ENCODE measurements around the gene HSPBP1.
"Not testable (repeated sequence)": the region's sequence is repeated elsewhere in the genome, so short reads cannot be mapped to it uniquely, and the experiment has no call there.

Gene HSPBP1

DNA sequence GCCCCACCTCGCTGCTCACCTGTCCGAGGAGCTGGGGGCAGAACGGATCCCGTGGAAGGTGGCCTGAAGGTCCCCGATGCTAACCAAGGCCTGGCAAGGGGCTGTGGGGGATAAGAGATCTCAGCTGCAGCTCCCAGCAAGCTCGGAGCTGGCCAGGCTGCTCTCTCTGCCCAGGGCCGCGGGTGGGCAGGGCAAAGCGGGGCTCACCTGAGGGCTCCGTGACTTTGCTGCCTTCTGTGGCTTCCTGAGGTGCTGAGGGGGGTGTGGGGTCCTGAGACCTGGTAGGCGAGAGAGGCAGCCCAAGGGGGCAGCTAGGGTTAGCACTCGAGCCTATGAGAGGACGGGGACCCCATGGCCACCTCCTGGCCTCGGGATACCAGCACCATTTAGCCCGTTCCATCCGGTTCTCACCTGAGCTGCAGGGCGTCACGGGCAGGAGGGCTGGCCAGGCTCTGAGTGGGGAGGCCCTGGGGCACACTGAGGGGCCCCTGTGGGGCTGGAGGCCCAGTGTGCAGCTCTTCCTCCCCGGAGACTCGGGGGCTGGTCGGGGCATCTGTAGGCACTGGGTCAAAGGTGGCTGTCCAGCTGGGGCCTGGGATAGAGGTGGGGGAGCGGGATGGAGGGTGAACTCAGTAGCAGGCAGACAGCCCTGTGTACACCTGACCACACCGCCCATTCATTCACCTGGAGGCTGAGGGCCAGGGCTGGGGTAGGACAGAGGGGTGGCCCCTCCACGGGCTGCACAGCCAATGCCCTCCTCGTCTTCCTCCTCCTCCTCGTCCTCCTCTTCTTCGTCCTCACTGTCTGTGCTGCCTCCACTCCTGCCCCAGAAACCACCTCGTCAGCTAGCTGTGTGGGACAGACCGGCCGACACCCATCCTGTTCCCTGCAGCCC is 48.3 kb downstream of the HSPBP1 start:
- no peak for DNase-seq

DNA sequence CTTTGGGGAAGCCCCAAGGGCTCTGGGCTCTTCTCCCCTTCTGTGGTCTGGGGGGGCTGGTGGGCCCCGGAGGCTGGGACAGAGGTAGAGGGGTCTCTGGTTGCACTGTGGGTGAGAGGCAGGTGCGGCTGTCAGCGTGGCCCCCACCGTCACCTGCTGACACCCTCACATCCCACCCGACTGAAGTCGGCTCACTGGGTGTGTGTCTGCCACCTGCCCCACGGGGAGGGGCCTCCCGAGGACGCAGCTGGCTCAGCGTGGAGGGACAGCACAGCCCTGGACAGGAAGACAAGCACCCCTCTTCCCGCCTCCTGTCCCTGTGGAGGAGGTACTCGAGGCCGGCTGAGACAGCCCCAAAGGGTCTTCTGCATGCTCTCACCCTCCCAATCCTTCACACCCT is 49.1 kb downstream of the HSPBP1 start:
- no peak for DNase-seq

DNA sequence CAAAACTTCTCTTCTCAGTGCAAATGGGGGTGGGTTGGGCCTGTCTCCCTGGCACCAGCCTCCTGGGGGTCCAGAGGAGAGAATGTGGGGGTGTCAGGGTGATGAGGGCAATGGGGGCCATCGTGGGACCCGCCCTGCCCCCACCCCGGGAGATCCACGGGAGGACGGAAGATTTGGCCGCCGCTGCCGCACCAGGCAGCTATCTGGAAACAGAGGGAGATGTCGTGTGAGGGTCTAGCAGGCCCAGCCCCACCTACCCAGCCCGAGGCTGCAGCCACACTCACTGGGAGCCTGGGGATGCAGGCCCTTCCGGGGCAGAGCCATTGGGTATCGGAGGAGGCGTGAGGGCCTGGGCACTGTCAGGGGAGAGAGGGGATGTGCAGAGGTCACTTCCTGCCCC is 49.6 kb downstream of the HSPBP1 start:
- DNase-seq: no peak

DNA sequence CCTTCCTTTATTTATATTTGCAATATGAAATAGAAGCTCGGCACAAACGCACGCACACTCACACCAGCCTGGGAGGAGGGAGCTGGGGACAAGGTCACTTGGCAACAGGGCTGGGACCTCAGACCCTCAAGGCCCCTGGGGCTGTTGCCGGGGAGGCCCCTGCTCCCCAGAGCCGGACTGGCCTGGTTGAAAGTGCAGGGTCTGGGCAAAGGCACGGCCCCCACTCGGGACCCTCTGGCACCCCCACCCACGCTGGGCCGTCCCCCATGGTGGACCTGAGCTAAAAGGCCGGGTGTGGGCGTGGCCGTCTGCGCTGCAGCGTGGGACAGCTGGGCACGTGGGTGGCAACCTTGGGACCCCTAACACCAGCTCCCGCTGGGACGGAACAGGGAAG is 50.1 kb downstream of the HSPBP1 start:
- no peak for DNase-seq

DNA sequence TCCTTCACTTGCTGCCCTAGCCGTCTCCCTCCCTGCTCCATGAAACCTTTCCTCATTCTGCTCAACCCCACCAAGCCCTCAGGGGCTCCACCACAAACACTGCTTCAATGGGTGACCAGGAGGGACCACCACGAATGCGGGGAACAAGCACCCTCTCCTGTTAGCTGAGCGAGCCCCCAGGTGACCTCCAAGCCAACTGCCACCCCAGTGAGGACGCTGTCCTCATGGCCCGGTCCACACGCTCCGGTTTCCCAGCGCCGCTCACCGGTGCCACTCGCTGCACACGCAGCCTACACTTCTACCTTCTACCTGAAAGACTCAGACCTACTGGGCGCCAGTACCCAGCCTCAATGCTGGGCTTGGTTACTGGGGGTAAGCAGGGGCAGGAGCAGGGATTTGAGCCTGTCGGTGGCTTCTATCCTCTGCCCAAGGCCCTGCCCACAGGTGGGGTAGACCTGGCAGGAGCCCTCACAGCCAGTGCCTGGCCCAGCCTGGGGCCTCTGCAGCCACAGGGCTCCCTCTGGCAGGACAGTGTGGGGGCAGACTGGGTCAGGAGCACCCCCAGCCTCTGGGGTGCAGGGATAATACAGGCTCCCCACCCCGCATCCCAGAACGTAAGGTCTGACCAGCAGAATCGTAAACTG is 50.6 kb downstream of the HSPBP1 start:
- no peak for DNase-seq

DNA sequence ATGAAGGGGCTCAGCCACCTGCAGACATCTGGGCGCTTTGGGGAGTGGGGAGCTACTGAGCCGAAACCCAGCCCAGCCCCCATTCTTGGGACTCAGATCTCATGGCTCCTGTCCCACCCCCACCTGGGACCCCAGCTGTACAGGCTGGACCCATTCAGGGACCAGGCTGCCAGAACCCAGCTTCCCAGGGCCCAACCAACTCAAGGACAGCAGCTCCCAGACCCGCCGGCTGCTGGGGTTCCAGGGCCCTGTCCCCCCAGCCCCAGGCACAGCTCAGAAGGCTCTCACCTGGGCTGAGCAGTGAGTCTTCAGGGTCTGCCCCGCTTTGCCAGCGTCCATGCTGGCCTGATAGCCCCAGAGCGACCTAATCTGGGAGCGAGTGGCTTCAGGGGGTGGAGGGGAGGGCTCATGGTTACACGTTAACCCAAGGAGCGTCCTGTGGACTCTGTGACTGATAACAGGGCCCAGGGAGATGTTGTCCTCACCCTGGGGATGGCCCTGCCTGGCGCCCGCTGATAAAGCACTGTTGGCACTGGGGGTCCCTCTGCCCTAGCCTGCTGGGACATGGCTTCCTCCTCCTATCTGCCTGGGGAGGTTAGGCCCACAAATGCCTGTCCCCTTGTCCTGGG is 51.4 kb downstream of the HSPBP1 start, which contains the start of gene TMEM86B:
Gene TMEM86B, minus strand, starts transcription at position 361 of the 629 bp plus-strand sequence. Its CDS starts 22 bp downstream, at position 339.
- DNase-seq: no peak

DNA sequence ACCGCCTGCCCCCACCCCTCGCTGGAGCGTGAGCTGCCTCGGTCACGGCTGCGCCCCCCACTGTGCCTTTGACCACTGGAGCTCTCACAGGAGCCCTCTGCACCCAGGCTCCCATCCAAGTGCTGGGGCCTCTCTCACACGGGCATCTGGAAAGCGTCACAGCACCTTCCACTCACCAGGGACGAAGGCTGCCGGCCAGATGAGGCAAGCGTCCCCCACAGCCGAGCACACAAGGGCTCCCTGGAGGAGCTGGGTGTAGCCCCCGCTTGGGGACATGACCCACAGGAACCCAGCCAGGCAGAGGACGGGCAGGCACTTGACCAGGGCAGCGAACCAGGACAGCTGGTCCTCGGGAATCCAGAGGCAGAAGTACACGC is 51.9 kb downstream of the HSPBP1 start:
- DNase-seq: no peak

DNA sequence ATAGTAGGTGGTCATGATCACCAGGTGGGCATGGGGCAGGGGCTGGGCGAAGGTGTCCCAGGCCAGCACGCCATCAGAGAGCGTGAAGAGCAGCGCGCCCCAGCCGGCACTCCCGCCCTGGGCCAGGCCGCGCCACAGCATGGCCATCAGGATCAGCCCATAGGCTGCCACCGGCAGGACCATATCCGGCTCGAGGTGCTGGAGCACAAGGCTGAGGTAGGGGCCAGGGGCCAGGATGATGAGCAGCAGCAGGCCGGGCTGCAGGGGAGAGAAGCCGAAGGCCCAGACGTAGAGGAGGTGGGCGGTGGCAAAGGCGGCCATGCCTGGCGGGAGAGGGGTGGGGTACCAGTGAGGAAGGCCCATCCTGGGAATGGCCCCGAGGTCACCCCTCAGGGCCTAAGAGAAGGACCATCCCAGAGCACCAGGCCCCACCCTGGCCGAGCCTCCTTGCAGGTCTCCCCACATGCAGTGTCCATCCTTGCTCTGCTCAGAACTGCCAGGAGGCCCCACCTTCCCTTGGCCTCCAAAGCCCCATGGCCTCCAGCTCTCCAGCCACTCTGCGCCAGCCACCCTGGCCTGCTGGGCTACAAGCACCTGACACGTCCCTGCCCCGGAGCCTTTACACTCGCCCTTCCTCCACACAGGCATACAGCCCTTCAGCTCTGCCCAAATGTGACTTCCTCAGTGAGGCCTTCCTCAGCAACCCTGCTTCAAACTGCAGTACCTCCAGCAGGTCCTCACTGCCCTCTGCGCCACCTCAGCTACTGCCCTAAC is 52.5 kb downstream of the HSPBP1 start:
- DNase-seq: no peak

DNA sequence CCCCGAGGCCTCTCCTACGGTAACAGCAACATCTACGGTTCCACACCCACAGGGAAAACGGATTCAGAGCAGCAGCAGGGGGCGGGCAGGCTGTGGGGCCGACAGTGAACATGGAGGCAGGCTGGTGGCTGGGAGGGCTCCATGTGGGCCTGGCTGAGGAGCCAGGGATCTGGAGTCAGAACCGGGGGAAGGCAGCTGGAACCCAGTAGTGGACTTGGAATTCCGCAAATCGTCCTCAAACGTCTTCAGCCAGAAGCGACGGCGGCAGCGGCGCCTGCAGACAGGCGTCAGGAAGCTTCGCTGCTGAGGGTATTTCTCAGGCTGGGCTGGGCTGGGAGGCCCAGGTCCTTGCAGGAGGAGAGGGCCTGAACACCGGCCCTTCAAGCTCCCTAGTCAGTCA is 53.1 kb downstream of the HSPBP1 start:
- DNase-seq: no peak

DNA sequence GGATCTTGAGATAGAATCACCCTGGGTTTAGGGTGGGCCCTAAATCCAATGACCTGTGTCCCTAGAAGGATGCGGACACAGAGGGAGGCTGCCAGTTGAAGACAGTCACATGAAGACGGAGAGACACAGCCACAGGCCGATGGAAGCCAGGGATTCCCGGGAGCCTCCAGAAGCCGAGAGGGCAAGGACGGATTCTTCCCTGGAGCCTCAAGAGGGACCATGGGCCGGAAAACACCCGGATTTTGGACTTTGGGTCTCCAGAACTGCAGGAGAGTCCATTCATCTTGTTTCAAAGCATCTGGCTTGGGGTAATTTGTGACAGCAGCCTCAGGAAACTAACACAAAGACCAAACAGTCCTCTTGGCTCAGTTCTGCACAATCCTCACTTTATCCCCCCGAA is 53.6 kb downstream of the HSPBP1 start:
- no peak for DNase-seq

DNA sequence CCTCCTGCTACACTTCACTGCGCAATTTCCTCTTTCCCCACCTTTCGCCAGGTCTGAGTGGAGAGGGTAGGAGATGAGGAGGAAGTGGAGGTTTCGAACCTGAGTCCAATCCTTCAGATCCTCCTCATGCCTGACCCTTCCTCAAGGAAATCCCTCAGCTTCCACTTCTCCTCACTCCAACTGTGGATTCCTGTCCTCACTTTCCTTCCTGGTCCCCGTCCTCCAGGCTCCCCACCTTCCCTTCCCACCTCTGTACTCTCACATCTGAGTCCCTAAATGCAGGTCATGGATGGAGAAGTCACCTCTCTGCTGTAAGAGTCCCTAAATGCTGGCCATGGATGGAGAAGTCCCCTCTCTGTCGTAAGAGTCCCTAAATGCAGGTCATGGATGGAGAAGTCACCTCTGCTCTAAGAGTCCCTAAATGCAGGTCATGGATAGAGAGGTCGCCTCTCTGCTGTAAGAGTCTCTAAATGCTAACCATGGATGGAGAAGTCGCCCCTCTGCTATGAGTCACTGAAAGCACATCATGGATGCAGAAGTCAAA is 54.4 kb downstream of the HSPBP1 start:
- no peak for DNase-seq

DNA sequence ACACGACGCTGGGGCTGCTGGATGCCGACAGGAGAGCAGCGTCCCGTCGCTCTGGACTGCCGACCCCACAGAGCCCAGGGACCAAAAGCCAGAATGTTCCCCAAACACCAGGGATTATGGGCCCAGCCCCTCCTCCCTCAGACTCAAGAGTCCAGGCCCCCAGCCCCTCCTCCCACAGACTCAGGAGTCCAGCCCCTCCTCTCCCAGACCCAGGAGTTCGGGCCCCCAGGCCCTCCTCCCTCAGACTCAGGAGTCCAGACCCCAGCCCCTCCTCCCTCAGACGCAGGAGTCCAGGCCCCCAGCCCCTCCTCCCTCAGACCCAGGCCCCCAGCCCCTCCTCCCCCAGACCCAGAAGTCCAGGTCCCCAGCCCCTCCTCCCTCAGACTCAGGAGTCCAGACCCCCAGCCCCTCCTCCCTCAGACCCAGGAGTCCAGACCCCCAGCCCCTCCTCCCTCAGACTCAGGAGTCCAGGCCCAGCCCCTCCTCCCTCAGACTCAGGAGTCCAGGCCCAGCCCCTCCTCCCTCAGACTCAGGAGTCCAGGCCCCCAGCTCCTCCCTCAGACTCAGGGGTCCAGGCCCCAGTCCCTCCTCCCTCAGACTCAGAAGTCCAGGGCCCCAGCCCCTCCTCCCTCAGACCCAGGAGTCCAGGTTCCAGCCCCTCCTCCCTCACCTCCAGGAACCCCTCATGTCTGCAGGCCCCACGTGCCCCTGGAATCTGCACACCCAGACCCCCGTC is 55.1 kb downstream of the HSPBP1 start:
- not testable (repeated sequence) for DNase-seq

DNA sequence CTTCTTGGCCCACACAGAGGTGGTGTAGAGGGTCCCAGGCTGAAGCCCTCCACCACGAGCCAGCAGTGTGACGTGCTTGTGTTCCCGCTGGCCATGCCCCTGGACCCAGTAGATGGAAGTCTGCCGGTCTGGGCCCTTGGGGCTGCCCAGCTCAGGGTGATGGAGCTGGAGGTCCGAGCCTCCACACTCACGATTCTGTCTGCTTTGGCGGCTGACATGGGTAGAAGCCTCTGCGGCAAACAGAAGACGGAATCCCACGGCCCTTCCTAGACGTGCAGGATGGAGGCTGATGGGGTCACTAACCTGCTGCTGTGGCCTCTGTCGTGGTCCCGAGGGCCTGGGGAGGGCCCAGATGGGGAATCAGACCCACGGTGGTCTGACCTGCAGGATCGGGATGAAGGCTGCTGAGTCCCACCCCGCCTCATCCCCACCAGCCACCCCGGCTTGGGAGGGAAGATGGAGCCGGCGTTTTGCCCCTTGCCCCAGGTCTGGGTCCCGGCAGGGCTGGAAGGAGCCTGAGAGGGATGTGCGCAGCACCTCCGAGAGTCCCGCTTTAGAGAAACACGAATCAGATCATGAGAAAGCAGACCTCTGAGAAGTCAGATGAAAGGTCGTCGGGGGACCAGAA is 55.8 kb downstream of the HSPBP1 start:
- DNase-seq: no peak

DNA sequence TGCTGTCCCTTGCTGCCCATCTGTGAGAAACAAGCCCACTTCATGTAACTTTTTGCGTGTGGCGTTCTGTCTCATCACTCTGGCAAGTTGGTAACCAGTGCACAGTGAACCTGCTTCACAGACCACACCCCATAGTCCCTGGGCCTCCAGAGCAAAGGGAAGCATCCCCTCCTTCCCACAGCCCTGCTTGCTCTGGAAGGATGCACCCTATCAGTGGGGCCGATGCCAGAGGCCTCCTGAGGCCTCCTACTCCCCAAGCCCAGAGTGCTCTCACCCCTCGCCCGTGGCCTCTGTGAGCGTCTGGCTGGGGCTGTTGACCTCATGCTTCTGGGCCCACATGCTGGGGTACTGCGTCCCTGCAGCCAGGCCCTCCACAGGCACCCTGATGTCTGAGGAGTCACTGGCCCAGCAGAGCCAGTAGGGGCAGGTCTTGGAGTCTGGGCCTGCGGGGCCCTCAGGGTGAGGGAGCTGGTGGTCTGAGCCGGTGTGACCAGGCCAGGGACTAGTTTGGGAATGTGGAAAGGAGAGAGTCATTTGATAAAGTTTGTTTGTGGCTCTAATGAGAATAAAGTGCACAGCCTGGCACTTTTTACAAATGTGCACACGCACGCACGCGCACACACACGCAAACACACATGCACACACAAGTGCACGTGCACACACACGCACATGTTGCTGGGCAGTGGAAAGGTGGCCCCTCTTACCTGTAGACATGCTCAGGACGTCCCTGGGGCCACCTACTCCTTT is 56.4 kb downstream of the HSPBP1 start:
- DNase-seq: no peak

DNA sequence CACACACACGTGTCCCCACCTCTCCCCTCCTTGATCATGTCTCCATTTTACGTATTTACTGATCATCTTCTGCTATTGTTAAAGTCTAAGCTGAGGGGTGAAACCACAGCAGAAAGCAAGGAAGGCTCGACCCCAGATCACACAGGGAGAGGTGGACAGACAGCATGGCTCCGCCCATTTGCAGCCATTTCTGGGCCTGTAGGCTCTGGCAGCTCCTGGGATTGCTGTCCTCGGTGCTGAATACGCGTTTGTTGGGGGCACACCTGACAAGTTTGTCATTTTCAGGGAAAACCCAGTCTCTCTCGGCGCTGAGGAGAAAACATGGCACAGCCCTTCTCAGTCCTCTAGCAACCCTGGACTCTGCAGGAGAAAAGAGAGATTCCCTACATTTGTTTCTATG is 59.4 kb downstream of the HSPBP1 start:
- no peak for DNase-seq

DNA sequence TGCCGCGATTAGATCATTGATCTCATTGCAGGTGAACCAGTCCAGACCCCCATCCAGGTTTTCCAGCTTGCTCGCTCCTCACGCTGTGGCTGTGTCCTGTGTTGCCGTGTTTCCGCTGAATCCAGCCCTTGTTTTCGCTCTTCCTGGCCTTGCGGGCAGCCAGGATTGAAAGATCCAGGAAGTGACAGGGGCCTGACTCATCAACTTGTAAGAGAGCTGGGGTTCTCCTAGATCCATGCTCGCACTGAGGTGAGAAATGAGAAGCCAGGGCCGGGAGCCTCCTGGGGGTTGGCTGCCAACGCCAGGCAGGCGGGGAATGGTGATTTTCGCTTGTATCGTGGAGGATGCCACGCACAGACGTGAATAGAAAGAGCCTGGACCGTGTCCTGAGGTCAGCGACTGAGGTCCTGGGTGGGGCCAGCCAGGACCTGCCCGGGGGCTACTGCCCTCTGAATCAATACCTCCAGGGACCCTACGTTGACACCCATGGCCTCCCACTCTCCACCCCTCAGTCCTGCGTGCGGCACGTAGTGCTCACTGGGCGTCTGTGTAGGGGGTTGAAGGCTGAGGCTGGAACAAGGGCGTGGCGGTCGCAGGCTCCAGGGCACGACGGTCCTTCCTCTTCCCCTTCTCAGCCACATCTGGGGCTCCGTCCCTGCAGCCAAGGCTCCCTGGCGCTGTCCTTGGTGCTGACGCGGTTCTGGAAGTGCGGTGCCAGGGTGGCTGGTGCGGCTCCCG is 63.3 kb downstream of the HSPBP1 start:
- DNase-seq: peak; percentile 61 to 67

DNA sequence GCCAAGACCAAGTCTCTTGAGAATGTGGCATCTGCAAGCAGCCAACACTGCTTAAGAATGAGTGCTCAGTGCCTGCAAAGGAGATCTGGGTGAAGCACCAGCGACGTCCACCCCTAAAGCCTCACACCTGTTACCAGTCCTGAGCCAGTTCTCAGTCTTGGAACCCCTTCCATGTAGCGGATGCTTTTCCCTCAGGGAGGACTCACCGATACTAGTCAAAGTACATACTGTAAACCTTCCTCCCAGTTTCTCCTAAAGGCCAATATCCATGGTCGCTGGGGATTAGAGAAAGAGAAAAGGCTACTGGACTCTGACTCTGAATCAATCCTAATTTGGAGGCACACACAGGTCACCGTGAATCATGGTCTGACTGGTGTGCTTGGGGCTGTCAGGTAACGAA is 66.4 kb downstream of the HSPBP1 start:
- no peak for DNase-seq

DNA sequence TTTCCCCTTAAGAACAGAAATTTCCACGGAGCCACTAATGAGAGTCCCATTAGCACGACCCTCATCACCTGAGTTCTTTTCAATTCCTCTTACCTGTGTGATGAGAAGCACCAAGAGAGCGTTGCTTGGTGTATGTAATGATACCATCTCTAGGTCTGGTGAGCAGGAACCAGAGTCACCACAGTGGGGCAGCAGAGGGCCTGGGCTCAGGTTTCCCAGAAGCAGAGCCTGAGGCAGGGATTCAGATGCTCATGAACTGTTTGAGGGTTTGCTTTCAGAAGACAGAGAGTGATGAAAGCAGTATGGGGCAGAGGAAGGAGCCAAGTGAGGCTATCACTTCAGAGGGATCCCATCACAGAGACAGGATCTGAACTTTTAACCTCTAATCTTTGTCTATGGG is 67.5 kb downstream of the HSPBP1 start:
- DNase-seq: peak; percentile 62 to 68

All from activated CD4-positive, alpha-beta T cell treated with anti-CD3 and anti-CD28 coated beads, Interleukin-2, amount 50 U/mL, for 48 hours (primary cell).